IPS-NIHi11 (cell line): ENCODE data around the gene ELOF1.
A peak's percentile ranks its signal among the peaks of the same experiment; 100 is the strongest.
"Not testable (repeated sequence)": the region's sequence is repeated elsewhere in the genome, so short reads cannot be mapped to it uniquely, and the experiment has no call there.

Source experiments
- DNase-seq: peaks from one replicate; pipeline ENCODE4 v3.0.0; 2012; ENCODE audit warnings: mixed read lengths, low spot score

ELOF1 gene

GRCh38 chr19:11558881-11559828 is at the start of gene ELOF1:
Gene ELOF1, minus strand, starts transcription at chr19:11559230. Its CDS starts 4,883 bp downstream, at chr19:11554347.
- peak; percentile 99 for DNase-seq

DNA sequence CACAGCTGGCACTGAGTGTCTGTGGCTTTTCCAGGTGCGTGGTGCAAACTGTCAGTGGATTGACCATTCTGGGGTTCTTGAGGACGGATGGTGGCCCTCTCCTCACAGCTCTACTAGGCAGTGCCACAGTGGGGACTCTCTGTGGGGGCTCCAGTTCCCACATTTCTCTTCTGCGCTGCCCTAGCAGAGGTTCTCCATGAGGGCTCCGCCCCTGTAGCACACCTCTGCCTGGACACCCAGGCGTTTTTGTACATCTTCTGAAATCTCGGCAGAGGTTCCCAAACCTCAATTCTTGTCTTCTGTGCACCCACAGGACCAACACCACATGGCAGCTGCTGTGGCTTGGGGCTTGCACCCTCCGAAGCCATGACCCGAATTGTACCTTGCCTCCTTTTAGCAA is 47.5 kb upstream of the ELOF1 start:
- no peak for DNase-seq

GRCh38 chr19:11599704-11600103 is 40.7 kb upstream of the ELOF1 start:
- DNase-seq = not testable (repeated sequence)

- DNase-seq = no peak
These were observed 39.7 kb upstream of the ELOF1 start for GRCh38 chr19:11598746-11599145.

DNA sequence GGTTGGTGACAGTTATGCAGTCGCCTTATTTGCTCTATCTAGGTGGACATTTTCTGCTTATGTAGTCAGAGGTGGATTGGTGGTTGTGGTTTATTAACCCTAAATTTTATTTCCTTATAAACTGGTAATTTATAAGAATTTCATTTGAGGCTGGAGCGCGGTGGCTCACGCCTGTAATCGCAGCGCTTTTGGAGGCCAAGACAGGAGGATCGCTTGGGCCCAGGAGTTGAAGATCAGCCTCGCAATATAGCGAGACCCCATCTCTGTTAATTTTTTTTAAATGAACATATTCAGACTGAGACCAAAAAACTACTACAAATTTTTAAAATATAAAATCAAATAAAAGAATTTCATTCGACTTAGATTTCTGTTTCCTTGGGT is 39.1 kb upstream of the ELOF1 start:
- no peak for DNase-seq

DNA sequence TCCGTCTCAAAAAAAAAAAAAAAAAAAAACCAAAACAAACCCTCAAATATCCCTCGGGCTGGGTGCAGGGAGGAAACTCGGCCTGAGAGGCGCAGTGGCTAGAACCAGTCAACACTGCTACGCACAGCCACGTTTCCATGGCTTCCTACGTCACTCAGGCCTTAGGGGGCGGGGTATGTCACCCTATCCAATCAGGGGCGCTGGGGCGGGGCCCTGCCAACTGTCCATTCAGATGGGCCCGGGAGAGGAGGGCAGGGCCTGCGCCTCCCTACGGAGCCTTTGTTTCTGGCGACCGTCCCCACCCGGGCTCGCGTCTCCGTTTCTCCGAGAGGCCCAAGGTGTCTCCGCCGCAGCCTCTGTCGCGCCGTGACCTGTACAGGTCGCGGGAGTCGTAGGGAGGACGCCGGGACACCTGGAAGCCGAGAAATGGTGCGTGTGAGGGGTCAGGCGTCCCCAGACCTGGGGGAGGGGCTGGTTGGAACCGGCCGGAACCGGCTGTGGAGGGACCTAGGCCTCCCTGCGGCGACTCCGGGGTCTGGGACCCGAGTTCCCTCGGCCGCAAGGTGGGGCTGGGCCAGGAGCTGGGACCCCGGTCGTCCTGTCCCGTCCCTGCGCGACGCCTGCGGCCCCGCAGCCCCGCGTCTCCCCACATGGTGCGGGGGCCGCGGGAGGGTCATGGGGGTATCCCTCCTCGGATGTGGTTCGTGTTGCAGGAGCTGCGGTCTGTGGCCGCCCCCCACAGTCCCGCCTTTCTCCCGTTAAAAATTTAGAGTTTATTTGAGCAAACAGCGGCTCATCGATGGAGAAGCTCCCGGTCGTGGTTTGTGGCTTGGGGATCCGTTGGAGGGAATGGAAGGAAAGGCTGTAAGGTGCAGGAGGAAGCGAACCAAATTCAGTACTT is 38.4 kb upstream of the ELOF1 start, which contains the start of gene ZNF627:
Gene ZNF627, plus strand, starts transcription at position 282 of the 901 bp plus-strand sequence. Its CDS starts 145 bp downstream, at position 427.
- DNase-seq = peak; percentile 99

DNA sequence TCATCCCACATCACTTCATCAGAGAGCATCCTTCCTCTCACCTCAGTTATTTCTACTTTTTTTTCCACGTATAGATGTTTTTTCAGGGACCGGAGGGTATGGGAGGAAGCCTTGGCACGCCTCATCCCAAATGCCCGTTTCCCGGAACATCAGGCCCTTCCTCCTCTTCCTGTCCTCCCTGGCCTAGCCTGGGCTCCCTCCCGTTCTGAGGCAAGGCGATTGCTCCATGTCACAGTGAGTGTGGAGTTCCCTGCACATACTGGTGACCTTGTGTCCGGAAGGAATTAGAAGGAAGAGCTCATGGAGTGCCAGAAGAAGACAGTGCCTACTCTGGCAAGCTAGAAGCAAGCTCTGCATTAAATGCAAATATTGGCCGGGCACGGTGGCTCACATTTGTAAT is 37.1 kb upstream of the ELOF1 start:
- no peak for DNase-seq

DNA sequence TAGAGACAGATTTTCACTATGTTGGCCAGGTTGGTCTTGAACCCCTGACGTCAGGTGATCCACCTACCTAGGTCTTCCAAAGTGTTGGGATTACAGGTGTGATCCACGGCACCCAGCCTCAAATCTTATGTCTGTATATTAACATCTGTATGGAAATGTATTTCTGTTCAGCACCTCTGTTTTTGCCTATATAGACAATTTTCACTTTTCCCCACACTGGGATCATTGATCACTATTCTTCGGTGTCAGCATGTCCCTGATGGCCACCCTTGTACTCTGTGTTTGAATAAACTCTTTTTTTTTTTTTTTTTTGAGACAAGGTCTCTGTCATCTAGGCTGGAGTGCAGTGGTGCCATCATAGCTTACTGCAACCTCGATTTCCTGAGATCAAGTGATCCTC is 35.1 kb upstream of the ELOF1 start:
- DNase-seq = no peak

DNA sequence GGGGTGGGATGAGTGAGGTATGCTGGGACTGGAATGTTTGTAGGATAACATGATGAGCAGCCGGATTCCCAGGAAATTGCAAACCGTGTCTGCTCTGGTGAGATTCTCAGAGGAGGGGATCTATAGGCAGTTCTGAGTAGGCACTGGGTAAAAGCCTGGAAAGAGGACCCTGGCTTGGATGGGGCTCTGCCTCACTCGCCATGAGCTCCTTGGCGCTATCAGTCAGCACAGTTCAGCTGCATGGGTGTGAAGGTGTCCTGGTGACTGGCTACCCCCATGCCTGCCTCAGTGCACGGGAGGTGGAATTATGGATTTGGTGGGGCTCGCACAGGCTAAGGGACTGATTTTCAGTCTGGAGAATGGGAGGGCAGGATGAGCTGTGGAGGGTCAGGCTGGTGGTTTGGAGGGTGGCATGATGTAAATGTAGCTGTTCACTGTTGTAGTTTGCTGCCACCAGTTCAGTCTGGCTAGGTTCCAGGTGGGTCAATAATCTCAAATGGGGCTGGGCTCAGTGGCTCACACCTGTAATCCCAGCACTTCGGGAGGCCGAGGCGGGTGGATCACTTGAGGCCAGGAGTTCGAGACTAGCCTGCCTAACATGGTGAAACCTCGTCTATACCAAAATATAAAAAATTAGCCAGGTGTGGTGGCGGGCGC is 29.1 kb upstream of the ELOF1 start:
- no peak for DNase-seq

GRCh38 chr19:11587302-11587974 is 28.4 kb upstream of the ELOF1 start:
- peak; percentile 85 for DNase-seq

GRCh38 chr19:11586331-11586730 is 27.3 kb upstream of the ELOF1 start:
- DNase-seq = no peak

DNA sequence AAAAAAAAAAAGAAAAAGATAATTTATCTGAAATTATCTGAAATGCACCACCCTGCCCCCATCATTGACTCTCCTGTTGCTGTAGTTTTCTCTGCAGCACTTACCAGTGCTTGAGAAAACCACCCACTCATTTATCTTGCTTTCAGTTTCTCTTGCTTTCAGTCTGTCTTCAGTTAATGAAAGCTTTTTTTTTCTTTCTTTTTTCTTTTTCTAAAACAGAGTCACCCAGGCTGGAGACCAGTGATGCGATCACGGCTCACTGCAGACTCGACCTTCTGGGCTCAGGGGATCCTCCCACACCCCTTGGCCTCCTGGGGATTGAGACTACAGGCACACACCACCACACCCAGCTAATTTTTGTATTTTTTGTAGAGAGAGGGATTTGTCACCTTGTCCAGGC is 22.7 kb upstream of the ELOF1 start:
- no peak for DNase-seq

DNA sequence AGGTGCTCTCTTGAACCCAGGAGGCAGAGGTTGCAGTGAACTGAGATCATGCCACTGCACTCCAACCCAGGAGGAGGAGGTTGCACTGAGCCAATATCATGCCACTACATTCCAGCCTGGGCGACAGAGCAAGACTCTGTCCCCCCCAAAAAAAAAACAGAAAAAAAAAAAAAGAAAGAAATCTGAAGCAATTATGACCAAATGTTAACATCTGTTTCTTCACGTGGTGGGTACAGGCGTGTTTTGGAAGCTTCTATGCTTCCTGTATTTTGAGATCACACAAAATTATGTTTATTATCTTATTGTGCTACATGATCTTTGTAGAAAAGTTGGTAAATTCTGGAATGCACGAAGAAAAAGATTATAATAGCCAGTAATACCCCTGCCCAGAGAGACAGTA is 21.1 kb upstream of the ELOF1 start:
- DNase-seq = no peak

DNA sequence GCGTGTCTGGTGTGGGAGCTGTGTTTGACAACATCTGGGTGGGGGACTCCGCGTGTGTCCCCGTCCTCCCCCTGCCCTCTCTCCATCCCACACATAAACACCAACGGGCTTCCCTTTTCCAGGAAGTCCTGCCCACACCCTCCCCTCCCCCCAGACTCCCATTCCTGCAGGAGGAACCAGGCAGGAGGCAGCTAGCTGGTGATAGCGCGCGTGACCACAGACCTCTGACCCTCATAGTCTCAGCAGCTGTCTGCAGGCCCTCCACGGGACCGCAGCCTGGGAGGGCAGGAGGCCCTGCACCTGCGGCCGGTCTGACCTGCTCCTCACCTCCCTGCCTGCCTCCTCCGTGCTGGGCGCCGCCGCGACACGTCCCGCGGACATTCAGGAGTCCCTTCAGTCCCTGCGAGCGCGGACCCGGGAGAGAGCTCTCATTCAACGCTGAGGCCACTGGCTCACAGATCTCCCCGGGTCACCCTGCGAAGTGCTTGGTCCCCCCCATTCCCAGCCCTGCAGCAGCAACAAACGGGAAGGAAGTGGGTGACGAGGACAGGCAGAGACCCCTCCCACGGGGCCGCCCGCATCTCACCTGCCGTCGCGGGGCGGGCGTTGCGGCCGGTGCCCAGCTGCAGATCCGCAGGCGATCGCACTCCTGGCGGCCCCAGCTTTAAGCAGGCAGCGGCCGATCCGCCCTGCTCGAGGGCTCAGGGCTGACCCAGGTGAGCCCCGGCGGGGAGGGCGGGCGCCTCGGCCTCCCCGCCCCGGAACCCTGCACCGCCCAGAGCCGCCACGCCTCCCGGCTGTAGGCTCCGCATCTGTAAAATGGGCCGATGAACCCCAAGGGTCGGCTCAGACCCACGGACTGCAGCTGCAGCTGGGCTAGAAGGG is 19.5 kb upstream of the ELOF1 start:
- peak; percentile 74 for DNase-seq

- DNase-seq = no peak
These were observed 18.6 kb upstream of the ELOF1 start, which contains the start of gene ACP5 for GRCh38 chr19:11577451-11578257. Gene ACP5, minus strand, starts transcription at chr19:11577645. Its CDS starts 328 bp downstream, at chr19:11577317.

DNA sequence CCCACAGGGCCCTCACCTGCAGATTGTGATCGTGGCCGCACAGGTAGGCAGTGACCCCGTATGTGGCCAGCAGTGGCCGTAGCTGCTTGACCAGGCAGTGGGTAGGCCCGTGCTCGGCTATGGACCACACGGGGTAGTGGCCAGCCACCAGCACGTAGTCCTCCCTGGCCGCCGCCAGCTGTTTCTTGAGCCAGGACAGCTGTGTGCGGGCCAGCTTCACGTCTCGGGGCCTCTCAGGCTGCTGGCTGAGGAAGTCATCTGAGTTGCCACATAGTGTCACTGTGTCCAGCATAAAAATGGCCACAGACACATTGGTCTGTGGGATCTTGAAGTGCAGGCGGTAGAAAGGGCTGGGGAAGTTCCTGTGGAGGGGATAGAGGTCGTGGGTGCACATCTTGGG is 17.2 kb upstream of the ELOF1 start:
- no peak for DNase-seq

DNA sequence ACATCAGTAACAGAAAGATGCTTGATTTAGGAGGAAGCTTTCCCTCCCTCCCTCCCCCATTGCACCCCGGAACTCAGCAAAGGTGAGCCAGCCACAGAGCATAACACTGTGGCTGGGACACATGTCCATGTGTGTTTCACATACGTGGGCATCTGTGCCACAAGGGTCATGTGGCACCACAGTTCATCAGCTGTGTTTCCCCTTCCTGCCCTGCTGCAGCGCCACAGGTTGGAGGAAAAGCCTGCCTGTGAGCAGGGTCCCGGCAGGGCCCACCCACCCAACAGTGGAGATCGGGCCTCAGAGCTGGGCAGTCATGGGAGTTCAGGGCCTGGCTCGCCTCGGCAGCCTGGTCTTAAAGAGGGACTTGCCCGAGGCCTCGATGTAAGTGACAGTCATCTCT is 15.7 kb upstream of the ELOF1 start:
- DNase-seq = no peak

DNA sequence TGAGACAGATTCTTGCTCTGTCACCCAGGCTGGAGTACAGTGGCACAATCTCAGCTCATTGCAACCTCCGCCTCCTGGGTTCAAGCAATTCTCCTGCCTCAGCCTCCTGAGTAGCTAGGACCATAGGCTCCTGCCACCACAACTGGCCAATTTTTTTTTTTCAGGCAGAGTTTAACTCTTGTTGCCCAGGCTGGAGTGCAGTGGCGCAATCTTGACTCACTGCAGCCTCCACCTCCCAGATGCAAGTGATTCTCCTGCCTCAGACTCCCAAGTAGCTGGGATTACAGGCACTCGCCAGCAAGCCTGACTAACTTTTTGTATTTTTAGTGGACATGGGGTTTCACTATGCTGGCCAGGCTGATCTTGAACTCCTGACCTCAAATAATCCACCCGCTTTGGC is 14.7 kb upstream of the ELOF1 start:
- DNase-seq = not testable (repeated sequence)

DNA sequence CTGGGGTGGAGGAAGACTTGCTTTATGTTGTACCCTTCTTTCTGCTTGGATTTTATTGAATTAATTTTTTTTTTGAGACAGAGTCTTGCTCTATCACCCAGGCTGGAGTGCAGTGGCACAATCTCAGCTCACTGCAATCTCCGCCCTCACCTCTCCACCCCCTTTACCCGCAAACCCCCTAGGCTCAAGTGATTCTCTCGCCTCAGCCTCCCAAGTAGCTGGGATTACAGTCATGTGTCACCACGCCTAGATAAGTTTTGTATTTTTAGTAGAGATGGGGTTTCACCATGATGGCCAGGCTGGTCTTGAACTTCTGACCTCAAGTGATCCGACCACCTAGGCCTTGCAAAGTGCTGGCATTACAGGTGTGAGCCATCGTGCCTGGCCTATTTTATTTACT is 14.3 kb upstream of the ELOF1 start:
- DNase-seq = not testable (repeated sequence)

DNA sequence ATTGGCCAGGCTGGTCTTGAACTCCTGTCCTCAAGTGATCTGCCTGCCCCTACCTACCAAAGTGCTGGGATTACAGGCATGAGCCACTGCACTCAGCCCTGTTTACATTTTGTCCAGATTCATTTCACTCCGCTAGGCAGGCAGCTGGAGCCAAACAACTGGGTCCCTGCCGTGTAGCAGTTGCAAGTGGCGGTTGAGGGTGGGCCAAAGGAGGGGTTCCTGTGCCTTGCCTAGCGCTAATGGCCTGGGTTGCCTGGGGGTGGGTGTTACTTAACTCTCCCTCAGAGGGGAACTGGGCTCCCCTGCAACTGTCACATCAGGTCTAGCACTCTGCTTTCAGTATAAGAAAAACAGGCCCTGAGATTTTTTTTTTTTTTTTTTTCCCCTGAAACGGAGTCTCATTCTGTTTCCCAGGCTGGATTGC is 11.0 kb upstream of the ELOF1 start:
- no peak for DNase-seq
